NCI-H748 treated with DMSO at 0.1 percent for 48 hours (cell line): Measurements from ENCODE around the gene GK2.

Experiments
- DNase-seq: peaks from one replicate; lab custom pipeline; 2025; lab: John Stamatoyannopoulos, UW

The GK2 gene

GRCh38 chr4:79385641-79386040 lies 22.4 kb downstream of the GK2 start:
- DNase-seq, result no peak

GRCh38 chr4:79381161-79381560 lies 26.9 kb downstream of the GK2 start:
- no peak for DNase-seq

- DNase-seq, result no peak
Observed at GRCh38 chr4:79370026-79370425, 38.0 kb downstream of the GK2 start.

GRCh38 chr4:79367096-79367495 lies 40.9 kb downstream of the GK2 start:
- no peak for DNase-seq

- DNase-seq, result no peak
Observed at GRCh38 chr4:79366422-79366821, 41.6 kb downstream of the GK2 start.

GRCh38 chr4:79364061-79364460 lies 44.0 kb downstream of the GK2 start:
- DNase-seq, result no peak

GRCh38 chr4:79362626-79363025 lies 45.4 kb downstream of the GK2 start:
- DNase-seq, result no peak

- DNase-seq, result no peak
Observed at GRCh38 chr4:79360006-79360405, 48.0 kb downstream of the GK2 start.

- no peak for DNase-seq
Observed at GRCh38 chr4:79358438-79358837, 49.6 kb downstream of the GK2 start.

GRCh38 chr4:79357365-79357764 lies 50.7 kb downstream of the GK2 start:
- DNase-seq, result no peak
